HL-60/S4 treated with retinoic acid at 250 ng/mL for 4 days and 3 days (cell line): ENCODE measurements around the gene GRID1.

Experiments used
- in situ Hi-C: fragments of 300-500 bp; cut with MboI; formaldehyde crosslinking; loops from 2 replicates; pipeline ENCODE4 v1.7.0; 2022; ENCODE audit warnings: low sequenced_read_pairs

GRID1 gene

DNA sequence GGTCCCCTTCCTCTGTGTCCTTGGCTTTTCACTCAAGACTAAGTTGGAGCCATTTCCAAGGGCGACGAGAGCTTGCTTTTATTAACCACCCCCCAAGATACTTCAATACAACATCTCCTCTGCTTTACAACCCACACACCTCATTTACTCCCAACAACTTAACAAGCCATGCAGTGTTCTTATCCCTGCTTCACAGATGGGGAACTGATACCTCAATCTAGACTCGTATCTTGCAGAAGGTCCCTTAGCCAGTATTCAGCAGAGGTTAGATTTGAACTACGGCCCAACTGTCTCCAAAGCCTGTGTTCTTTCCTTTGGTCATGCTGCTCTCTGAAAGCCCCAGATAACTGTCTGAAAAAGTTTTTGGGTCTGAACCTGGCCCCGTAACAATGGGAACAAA lies 444.8 kb downstream of the GRID1 start:
- in situ Hi-C loops = no loop called here

DNA sequence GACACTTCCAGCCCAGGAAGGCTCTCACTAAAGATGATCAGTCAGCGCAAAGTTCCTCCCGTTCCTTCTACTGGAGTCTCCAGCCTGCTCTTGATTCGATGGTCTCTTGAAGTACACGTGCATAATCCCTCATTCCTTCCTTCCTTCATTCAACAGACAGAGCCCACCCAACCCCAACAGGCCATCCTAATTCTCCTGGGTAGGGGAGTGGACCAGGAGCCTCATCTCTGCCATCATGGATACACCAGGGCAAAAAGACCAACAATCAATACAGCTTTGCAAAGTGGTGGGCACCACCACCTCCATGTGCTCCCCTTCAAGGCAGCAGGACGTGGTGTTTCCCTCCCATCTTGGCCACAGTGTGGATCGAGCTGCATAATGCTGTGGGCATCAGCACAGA lies 446.3 kb downstream of the GRID1 start:
- in situ Hi-C loops = no loop called here

DNA sequence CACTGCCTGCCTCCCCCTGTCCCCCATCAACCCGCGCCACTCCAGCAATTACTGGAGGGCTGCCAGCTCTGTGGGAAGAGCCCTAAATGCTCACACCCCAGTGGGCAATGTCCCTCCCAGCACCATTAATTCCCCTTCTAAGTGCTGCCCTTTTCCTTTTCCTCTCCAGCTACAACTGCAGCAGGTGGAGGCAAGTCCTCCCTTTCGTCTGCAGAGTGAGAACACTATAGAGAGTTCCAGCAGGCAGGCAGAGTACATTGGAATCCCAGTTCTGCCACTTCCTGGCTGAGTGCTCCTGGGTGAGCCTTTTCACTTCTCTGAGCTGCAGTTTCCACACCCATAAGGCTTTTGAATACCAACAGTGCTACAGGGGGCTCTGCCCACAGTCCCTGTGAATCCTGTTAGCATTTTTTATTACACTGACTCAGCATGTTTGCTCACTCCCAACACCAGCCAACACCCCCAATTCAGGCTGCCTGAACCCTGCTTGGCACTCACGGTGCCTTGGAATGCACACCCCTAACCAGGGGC lies 447.0 kb downstream of the GRID1 start:
- in situ Hi-C loops = no loop called here

DNA sequence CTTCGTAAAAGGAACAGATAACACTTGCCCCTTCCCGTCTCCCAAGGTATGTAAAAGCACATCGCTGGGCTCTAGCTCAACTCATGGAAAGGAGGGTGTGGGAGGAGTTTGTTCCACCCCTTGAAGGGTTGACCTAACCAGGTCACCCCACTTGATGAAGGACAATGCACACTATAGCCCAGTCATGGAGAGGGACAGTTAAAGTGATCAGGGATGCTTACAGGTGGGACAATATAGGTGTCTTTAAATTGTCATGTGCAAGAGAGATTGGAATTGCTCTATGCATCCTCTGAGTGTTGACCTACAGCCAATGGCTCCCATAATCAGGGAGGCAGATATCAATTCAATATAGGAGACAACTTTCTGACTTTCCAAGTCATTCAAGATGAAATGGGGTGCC lies 448.2 kb downstream of the GRID1 start:
- in situ Hi-C loops = no loop called here

DNA sequence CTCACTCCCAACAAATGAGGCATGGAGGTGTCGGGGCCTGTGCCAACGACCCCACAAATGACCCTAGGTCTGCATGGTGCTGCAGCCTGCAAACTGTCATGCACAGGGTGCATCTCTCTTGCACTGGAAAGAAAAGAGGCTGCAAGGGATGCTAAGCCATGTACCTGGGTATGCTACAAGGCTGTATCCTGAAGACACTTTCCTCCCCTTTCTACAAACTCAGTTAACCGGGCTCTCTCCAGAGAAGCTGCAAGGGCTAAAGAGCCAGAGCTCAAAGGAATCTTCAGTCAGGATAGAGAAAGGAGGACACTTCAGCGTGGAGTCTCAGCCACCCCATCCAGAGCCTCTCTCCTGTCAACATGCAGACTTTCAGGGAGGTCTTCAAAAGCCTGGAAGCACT lies 449.0 kb downstream of the GRID1 start:
- in situ Hi-C loops = no loop called here

DNA sequence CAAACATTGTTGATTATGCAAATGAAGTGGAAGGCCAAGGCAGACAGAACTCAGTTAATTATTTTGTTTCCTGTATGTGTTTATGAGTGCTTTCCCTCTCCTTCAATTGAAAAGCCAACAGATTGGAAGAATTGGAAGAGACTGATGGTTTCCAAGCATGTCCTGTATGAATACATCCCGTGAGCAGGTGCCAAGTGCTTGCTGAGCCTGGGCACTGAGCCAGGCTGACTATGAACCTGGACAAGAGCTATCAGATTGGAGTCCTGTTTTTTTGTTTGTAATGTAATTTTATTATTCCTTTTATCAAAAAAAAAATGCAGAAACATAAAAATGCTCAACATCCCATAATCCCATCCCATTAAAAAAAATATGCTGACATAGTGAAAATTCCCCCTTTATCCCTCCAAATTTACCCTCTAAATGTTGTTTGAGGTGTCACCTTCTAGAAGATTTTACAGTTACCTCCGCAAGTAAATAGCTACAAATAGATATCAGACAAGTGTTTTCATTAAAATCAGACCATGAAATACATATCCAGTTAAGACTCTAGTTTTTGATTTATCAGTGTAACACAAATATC lies 449.5 kb downstream of the GRID1 start:
- in situ Hi-C loops = no loop called here

DNA sequence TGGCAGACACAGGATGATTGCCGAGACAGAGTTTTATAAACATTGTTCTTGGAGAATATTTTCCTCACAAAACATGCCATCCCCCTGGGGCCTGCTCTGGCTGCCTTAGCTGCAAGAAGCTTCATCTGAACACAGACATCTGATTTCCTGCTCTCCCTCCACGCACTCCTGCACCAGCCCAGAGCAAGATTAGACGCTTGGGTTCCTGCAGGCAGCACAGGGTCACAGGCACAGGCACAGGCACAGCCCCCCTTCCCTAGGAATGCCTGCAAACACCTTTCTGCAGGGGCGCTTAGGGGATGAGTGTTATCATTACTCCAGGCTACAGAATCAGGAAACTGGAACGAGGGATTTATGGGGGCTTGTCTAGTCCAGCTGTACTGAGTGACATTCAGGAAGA lies 450.3 kb downstream of the GRID1 start:
- in situ Hi-C loops = no loop called here

DNA sequence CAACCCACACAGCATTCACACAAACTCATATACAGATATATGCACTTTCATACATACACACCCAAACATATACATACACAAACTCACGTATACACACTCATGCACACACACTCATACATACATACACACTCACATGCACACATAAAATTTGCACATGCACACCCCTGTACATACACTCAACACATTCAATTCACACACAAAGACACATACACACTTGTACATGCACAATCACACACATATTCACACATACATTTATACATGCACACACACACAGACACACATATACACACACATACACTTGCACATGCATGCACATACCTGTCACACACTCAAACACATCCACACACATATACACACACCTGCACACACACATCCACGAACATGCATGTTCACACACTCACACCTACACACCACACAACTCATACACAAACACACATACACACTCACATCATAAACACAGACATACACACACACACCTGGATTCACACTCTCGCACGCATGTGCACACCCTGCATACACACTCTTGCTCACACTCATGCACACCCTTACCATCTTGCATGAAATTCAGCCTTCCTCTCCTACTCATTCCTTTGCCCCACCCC lies 451.2 kb downstream of the GRID1 start:
- in situ Hi-C loops = no loop called here

DNA sequence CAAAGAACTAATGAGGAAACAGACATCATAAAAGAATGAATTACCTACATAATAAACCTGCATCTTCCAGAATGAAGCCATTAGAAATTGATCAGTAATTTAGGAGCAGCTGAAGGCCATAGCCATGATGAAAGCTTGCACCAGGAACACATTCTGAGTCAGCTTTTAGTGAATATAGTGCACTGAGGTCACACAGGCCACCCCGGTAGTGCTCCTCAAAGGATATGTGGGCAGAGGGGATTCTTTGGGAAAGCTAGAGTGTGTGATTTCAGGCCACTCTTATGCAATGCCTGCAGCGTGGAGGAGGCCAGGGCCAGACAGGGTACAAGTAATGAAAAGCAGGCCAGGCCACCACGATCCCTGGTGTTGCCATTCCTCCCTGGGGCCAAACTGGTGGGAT lies 451.9 kb downstream of the GRID1 start:
- in situ Hi-C loops = no loop called here

DNA sequence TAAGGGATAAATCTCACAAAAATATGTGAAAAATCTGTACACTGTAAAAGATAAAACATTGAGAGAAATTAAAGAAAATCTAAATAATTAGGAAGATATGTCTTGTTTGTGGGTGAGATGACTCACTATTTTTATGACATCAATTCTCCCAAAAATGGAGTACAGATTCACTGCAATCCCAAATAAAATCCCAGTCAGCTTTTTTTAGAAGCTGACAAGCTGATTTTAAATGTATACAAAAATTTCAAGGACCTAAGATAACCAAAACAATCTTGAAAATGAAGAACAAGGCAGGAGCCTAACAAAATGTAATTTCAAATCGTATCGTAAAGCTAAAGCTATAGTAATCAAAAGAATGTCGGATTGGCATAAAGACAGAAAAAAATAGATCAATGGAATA lies 458.1 kb downstream of the GRID1 start:
- in situ Hi-C loops = no loop called here

DNA sequence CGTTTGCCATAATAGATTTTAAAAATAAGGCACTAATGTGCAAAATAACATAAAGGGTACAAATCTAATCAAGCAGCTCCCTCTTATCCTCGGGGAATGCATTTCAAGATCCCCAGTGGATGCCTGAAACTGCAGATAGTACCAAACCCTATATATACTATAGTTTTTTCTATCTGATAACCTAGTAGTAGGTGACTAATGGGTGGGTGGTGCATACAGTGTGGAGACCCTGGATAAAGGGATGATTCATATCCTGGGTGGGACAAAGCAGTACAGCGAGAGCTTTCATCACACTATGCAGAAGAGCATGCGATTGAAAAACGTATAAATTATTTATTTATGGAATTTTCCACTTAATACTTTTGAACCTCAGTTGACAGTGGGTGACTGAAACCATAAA lies 464.5 kb downstream of the GRID1 start:
- in situ Hi-C loops = no loop called here

DNA sequence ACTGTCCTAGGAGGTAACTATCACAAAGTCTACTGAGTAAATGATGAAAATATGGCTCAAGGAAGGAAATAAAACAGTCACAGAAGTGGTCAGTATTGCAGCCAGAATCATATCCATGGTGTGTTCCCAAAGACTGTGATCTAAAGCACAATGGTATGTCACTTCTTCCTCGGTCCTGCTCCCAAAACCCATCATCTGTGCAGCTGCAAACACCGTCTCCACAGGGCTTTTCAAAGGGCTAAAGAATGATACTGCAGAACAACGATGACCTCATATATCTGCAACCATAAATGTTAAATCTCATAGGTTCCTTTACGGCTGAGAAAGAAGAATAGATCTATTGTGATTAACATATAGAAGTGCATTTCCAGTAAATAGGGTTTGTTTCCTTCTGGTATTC lies 465.0 kb downstream of the GRID1 start:
- in situ Hi-C loops = no loop called here

DNA sequence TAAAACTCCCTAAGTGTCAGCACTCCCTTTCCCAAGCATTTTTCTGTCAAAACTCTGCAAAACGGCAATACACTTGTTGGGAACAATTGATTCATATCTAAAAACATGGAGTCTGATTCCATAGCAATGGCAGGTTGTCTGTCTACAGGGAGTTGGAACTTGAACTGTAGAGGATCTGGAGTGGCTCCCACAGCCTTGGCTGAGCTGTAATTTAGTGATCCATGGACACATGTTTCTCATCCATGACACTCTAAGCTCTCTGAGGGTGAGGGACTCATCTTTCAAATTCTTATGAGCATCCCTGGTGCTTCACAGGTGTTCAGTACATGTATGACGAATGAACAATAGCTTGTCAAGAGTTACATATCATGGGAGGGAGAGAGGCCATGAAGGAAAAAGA lies 466.1 kb downstream of the GRID1 start:
- in situ Hi-C loops = no loop called here

DNA sequence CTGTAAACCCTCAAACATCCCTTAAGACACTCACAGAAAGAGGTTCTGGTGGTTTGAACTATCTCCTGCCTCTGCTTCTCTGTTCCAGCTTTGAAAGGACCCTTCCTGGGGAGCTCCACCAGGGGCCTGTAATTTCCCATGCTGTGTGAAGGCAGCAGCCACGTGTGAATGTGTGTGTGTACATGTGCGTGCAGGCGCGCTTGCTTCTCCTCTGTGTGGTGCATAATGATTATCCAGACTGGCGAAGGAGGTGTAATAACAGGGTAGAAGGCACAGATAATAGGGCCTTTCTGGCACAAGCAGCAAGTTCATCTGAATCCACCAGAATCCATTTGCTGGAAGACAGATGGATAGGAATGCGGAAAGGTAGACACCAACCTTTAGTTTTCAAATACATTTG lies 466.5 kb downstream of the GRID1 start:
- in situ Hi-C loops = no loop called here

DNA sequence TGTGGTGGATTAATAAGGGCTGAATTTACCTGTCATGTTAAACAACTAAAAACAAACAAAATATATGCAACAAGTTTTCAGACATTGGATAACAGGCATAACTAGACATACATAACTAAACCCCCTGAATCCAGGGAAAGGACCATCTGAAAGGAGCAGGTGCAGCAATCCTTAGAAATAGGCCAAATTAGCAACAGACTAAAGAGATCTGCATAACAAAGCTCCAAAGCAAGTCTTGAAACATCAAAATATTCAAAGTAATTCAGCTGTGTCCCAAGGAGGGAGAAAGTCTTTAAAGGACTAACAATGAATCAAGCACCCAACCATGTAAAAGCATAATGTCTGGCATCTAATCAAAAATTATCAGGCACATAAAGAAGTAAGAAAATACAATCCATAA lies 475.1 kb downstream of the GRID1 start:
- in situ Hi-C loops = no loop called here

DNA sequence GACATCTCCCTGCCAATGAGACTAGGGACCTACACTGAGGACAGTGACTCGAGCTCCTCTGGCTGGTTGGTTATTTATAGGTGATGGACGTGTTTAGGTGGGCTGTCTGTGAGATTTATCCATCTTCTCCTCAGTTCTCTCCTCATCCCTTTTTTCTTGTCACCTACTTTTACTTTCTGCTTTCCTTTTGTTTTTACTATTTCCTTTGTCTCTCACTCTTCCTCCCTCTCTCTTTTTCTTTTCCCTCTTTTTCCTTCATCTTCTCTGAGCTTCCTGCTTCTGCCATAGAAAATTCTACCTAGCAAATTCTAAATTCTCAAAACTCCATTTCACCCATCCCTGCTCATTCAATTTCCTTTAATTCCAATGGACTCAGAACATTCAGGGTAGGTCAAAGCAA lies 478.0 kb downstream of the GRID1 start:
- in situ Hi-C loops = no loop called here

DNA sequence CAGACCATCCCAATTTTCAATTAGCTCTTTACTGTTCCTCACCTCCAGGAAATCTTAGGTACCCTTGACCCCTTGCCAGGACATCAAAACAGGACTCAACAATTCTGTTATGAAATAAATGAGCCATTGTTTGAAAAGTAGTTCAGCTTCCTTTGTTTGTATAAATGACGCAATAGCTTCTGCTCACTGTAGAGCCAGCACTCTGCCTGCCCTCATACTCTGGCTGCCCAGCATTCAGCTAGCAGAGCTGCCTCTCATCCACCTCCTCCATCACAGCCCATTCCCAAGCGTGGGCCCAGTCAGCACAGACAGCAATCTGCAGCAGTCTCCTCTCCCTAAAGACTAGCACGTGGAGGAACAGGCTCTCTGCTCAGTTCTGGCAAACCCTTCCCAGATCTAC lies 478.6 kb downstream of the GRID1 start:
- in situ Hi-C loops = no loop called here

DNA sequence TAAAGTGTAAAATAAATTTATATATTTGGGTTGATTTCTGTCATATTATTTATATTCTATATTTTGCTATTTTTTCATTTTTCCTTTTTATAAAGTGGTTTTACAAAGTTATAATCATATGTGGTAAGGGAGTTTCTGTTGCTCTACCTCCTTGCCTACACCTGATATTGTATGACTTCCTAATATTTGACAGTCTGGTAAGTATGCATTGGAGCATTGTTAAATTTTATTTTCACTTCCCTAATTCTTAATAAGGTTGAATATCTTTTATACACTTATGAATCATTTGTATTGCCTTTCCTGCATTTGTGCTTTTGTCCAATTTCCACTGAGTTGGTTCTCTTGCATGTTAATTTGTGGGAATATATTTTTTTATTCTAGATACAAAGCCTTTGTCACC lies 492.4 kb downstream of the GRID1 start:
- in situ Hi-C loops = no loop called here

DNA sequence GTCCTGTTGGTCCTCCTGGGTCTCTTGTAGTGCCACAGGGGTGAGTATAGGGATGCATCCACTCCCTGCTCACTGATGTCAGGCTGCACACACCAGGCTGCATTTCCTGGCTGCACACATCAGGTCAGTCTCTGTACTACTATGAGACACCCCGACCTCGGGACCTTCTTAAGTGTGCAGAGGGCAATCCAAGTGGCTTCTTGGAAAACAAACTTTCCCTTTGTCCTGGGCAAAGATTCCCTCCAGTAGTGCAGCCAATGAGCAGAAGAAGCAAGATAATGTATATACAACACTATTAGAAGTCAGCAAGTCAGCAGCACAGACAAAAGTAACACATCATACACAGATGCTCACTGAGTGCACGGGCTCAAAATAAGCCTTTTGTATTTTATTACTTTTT lies 493.5 kb downstream of the GRID1 start:
- in situ Hi-C loops = no loop called here

DNA sequence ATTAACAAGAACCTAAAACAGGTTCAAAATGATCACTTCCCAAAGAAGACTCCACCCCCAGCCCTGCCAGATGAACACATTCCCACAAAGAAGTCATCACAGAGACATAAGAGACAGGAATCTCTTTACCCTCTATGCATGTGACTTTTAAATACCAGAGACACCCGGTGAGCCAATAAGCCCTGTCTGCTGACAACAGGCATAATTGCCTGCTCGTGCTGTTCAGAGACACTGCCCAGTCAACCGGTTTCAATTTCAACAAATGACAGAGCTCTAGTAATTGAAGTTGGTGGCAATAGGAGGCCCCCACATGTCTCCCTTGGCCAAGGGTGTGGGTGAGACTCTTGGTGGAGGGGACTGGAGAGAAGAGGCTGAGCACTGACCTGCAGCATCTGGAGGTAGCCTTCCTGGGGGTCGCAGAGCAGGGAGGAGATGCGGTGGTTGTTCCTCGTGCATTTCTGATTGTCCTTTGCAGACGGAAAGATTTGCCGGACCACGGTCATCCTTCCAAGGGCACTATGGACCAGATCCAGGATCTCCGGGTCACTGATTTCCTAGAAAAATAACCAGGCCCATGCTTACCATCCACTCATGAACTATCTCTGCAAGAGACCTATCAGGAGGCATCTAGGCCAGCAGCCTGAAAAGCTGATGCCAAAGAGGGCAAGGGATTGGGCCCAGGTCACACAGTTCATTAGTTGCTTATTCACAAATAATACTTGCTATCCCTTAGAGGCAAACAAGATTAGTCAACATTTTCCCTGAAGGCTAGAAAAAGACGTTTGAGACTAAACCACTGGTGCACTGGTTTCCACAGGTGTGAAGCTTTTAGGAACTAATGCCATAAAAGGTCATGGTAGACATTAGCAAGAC lies 497.7 kb downstream of the GRID1 start:
- in situ Hi-C loops = no loop called here

DNA sequence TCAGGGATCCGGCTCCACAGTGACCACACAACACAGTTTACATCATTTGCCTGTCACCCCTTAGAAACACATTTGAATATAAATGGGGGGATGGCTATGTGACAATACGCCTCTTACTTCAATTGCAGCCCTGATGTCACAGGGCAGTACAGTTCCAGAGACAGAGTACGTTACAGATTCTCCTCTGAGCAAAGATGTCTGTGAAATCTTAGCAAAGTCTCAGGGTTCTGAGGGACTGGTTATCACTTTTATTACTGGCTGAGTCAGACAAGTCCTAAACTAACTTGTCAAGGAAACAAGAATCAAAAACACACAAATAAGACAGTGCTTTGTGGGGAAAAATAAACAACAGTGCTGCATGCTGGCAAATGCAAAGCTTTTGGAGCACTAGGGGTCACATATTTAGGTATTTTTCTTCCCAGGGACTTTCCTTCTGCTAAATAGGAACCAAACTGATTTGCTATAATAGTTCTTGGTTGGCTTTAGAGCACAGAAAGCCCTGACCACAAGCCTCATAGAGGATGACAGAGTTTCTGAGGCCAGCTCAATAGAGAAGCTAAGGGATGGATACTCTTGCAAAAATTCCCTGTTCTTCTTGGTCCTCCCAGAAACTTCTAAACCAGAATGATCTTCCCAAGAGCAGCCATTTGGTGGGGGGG lies 501.6 kb downstream of the GRID1 start:
- in situ Hi-C loops = no loop called here

DNA sequence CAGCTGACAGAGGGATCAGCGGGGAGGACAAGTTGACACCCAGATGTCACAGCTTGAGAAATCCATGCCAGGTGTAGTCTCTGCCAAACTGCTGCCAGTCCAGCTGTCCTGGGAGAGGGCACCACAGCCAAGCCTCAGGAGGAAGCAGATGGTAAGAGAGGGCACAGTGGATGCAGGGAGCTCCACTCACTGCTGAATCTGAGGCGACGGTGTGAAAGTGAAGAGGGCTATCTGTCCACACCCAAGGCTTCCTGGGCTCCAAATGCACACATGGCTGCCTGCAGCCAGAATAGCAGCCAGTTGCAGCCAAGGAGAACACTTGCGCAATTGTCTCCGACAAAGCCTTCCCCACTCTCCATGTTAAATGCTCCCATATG lies 502.4 kb downstream of the GRID1 start:
- in situ Hi-C loops = no loop called here
